Retinal pigment epithelial cell (primary cell): Measurements from ENCODE around the gene MLF2.

Experiments used
- DNase-seq: peaks from one replicate; pipeline ENCODE4 v3.0.0-alpha.2; 2010; ENCODE audit warnings: low read depth
- H3K4me3 ChIP-seq: 2 replicates; pipeline ENCODE4 v1.5.1; 2011; ENCODE audit warnings: mild to moderate bottlenecking, low read length, control low read depth, moderate library complexity
- TF ChIP-seq, protein P1 (sequence below): conservative IDR thresholded peaks from 2 replicates; pipeline ENCODE4 v1.5.1; 2011; ENCODE audit warnings: low read depth, low read length, control low read depth, inconsistent platforms

MLF2 gene

DNA sequence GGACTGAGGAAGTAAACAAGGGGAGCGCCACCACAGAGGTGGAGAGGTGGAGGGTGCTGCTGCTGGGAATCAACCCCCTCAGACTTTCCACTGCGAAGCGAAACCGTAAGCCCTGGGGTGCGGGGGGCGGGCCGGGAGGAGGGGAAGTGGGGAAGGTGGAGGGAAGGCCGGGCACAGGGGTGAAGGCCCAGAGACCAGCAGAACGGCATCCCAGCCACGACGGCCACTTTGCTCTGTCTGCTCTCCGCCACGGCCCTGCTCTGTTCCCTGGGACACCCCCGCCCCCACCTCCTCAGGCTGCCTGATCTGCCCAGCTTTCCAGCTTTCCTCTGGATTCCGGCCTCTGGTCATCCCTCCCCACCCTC is 19.4 kb upstream of the MLF2 start, which contains the start of gene LAG3:
LAG3 (plus strand) TSS at position 190 of the 365 bp plus-strand sequence. CDS start 333 bp downstream, outside the sequence.
- DNase-seq = no peak
- TF ChIP-seq, protein P1, sequence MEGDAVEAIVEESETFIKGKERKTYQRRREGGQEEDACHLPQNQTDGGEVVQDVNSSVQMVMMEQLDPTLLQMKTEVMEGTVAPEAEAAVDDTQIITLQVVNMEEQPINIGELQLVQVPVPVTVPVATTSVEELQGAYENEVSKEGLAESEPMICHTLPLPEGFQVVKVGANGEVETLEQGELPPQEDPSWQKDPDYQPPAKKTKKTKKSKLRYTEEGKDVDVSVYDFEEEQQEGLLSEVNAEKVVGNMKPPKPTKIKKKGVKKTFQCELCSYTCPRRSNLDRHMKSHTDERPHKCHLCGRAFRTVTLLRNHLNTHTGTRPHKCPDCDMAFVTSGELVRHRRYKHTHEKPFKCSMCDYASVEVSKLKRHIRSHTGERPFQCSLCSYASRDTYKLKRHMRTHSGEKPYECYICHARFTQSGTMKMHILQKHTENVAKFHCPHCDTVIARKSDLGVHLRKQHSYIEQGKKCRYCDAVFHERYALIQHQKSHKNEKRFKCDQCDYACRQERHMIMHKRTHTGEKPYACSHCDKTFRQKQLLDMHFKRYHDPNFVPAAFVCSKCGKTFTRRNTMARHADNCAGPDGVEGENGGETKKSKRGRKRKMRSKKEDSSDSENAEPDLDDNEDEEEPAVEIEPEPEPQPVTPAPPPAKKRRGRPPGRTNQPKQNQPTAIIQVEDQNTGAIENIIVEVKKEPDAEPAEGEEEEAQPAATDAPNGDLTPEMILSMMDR = no peak
- H3K4me3 ChIP-seq = no peak within 1 kb of the TSS

GRCh38 chr12:6771509-6772330 is 18.8 kb upstream of the MLF2 start:
- H3K4me3 ChIP-seq = no peak overlapping the region
- no peak for DNase-seq
- TF ChIP-seq, protein P1 = no peak

- no peak overlapping the region for H3K4me3 ChIP-seq
- no peak for DNase-seq
Measured at GRCh38 chr12:6771091-6771495, 18.2 kb upstream of the MLF2 start.

GRCh38 chr12:6770600-6770999 is 17.7 kb upstream of the MLF2 start:
- no peak overlapping the region for H3K4me3 ChIP-seq
- TF ChIP-seq, protein P1 = no peak
- DNase-seq = no peak

More at GRCh38 chr12:6771091-6771495, 18.2 kb upstream of the MLF2 start:
- TF ChIP-seq, protein P1 = no peak

- DNase-seq = no peak
- no peak overlapping the region for H3K4me3 ChIP-seq
- TF ChIP-seq, protein P1 = no peak
Measured at GRCh38 chr12:6770094-6770493, 17.2 kb upstream of the MLF2 start.

GRCh38 chr12:6769666-6770065 is 16.7 kb upstream of the MLF2 start:
- no peak for DNase-seq
- H3K4me3 ChIP-seq = no peak overlapping the region
- TF ChIP-seq, protein P1 = no peak

DNA sequence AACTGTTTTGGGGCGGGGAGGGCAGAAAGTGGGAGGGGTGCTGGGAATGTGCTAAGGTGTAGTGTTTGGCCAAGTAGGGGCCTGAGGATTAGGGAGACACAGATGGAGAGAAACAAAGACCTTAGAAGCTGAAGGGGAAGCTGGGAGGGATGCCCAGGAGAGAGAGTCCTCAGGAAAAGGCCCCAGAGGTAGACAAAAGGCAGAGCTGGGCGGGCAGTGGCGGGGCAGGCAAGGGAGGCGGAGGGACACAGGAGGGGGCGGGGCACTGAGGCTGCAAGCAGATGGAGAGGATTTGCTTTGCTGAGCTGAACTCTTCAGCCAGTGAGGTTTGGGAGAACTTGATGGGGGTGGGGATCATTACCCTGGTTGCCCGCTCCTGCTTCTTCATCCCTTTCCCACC is 16.0 kb upstream of the MLF2 start:
- no peak for DNase-seq
- TF ChIP-seq, protein P1 = no peak
- peak overlapping the region; percentile 88 for H3K4me3 ChIP-seq
